Nucleus accumbens (tissue), 56 donors: ENCODE data around the gene TCERG1L.
A peak's percentile ranks its signal among the peaks of the same experiment; 100 is the strongest.
"Not testable (repeated sequence)": the region's sequence is repeated elsewhere in the genome, so short reads cannot be mapped to it uniquely, and the experiment has no call there.

Experiments used
- DNase-seq, 56 donors: peaks; one replicate each; lab custom pipeline; 2025; lab: John Stamatoyannopoulos, UW

TCERG1L gene

GRCh38 chr10:131115801-131116200 lies 195.7 kb downstream of the TCERG1L start:
- DNase-seq = no peak

GRCh38 chr10:131115321-131115720 lies 196.2 kb downstream of the TCERG1L start:
- DNase-seq = no peak

DNA sequence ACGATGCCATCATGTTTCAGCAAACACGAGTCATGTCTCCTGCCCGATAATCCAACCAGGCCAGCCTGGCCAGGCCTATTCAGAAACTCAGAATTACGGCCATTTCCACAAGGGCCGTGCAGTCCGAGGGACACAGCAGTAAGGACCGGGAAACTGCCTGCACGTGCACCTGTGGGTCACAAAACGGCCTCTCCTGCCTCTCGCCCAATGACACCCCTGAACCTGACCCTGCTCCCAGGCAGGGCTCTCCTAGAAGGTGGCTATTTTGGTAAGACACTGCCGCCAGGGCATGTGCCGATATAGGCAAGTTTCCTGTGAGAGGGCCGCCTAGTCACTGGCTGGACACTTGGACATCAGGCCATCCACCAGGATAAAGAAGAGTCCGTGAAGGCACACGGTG lies 196.7 kb downstream of the TCERG1L start:
- DNase-seq = no peak

DNA sequence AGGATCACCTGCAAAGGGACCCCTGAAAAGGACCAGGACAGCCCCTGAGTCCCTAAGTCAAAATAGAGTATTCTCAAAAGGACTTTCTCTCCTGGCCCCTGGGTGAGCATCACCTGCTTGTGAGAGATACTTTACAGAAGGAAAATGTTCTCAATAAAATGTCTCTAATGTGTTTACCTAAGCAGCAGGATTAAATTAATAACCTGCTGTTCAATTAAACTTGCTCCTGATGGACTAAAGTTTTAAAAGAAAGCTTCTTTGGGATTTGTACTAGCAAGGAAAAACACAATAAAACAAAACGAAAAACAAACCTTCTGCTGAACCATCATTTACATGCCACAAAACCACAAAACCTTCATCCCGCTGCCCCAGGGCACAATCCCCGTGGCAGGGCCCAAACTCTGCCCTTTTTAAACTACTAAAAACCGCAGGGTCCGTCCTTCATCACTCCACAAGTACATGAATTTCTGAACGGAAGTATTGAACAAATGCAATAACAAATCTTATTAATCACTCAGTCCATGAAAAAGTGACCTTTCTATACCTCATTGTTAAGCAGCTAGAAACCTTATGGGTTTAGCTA lies 197.7 kb downstream of the TCERG1L start:
- no peak for DNase-seq

DNA sequence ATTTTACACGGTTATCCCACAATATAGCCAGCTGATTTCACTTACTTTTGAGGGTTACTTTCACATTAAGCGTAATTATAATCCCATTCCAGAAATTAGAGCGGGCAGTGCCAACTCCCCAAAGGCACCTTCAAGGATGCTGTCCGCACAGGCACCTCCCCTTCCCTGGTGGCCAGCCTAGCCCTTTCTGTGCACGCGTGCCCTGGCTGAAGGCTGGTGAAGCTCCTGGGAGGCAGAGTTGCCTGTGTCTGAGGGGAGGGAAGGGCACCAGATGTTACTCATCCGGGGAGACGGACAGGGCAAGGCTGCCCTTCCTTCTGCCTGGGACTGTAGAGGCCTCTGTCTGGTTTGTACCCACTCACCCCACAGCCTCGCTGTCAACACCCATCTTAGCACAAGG lies 198.4 kb downstream of the TCERG1L start:
- no peak for DNase-seq

GRCh38 chr10:131112691-131113090 lies 198.8 kb downstream of the TCERG1L start:
- no peak for DNase-seq

- DNase-seq = no peak
Observed at GRCh38 chr10:131111471-131112080, 199.9 kb downstream of the TCERG1L start.

DNA sequence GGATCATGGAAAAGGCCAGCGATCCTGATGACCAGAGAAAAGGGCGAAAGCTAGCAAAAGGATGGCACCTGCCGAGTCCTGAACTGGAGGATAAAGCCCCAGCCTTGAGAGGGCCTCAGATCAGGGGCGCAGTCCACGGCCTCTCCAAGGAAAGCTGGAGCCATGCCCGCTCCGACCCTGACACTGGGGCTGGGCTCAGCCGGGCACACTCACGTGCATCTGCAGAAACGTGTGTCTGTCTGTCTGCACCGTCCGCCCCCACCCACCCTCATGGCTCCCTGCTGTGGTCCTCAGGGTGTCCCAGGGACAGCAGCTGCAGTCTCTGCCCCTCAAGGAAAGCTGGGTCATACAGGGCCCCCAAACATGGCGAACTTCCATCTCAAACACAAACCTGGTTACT lies 200.5 kb downstream of the TCERG1L start:
- DNase-seq = no peak

DNA sequence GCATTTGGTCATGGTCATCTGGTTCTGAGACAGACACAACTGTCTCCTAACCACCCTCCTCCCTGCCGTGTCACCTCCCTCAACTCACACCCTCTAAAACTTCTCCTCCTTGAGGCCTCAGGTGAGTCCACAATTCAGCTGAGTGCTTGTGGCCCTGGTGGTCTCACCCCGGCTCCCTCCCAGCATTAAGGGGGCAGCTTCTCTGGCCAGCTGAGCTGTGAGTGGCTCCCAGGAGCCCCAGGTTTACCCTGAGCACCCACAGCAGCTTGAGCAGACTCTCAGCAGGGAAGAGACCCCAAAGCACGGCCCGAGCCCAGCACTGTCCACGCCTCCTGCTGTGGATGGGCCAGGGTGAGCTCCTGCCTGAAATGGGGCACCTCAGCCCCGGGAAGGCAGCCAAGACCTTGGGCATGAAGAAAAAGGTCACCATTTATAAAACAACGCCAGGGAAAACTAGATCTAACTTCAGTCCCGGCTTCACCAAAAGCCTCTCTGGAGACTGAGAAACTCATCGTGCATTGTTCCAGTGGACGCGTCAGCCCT lies 201.2 kb downstream of the TCERG1L start:
- DNase-seq = no peak

- DNase-seq = no peak
Observed at GRCh38 chr10:131109726-131110125, 201.8 kb downstream of the TCERG1L start.

DNA sequence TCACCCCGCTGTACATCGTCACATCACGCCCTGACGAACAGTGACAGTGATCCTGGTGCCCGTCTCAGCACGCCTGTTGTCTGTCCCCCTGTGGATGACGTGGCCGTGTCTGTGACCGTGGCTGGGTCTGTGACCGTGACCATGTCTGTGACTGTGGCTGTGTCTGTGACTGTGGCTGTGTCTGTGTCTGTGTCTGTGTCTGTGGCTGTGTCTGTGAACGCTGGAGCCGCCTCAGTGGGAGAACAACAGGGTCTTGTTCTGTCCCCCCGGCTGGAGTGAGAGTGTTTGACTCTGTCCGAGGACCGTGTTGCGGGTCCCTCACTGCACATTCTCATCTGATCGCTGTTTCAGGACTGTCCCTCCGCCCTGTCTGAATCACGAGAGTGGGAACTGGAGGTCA lies 202.2 kb downstream of the TCERG1L start:
- DNase-seq = no peak

- no peak for DNase-seq
Observed at GRCh38 chr10:131107970-131108369, 203.6 kb downstream of the TCERG1L start.

DNA sequence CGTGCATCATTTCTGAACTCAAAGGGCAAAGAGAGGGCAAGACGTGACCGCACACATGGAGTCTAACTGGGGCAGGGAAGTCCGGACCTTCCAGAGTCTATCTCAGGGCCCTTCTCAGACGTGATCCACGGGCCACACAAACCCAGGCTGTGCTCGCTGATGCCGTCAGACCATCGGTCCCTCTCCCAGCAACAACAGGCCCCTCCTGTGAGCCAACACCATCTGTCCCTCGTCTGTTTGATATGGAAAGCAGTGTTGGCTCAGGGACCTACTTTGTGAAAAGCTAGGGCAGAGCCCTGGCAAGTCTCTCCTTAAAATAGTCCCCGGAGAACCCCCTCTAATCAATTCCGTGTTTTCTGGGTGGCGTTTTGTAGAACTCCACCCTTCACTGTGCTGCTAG lies 208.8 kb downstream of the TCERG1L start:
- DNase-seq = no peak

- DNase-seq = no peak
Observed at GRCh38 chr10:131102147-131102546, 209.4 kb downstream of the TCERG1L start.

DNA sequence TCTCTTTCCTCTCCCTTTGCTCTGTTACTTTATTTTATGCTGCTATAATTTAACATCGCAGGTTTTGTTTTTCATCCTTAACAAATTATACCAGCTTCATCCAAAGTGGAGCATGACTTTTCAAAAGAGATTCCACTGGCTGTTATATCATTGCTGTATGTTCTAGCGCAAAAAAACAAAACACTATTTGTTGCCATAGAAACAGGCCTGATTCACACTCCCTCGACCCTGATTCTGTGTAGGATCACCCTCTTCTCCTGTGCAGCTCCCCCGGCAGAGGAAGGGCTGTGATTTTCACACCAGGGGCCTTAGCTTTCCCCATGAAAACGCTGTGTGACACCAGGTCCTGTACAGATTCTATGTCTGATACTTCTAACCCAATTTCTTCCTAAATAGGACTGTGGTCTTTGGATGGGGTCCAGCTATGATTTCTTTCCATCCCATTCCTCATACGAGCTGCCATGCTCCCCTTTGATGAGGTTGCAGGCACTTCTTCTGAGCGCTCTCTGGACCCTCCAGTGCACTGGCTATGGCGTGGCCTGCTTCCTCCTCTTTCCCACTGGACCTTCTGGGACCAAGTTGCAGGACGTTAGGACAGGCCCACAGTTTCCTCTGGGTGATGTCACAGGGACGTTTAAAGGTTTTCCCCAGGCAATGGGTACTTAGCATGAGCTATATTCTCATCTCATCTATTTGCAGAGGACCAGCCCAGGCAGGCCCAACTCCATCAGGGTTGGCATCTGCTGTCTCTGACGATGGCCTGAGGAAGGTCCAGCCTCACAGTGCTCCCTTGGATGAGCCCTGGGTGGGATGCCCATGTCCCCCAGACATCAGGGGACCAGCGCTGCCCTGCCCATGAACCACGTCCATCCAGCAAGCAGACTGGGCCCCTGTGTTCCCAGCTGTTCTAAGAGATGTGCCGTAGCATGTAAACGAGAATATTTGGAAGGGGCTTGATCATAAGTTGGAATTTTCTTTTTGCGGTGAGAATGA lies 210.8 kb downstream of the TCERG1L start:
- DNase-seq = not testable (repeated sequence)

DNA sequence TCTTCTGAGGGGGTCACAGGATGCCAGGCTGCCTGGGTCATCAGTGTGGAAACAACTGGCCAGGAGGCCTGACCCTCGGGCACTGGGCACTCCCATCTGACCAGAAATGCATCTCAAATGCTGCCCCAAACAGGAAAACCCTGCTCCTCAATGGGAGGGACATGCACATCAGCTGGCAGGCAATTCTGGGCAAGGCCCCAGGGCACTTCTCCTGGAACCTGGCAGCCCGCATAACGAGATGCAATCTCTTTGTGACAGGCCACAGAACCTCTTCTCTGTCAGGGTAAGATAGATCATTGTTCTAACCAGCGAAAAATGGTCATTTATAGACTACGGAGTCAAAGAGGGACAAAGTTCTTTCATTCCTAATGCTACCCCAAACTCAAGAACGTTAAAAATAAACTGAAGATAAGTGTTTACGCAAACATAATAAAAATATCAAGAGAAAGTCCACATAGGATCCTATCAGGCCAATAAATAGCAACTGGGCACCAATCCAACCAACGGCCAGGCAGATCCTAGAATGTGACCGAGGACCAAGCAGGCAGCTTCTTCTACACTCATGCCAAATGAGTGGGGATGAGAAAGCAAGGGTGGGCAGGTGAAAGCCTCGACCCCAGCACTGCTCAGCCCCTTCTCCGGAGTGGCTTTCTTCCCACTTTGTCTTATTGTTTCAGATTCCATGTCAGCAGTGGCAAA lies 212.3 kb downstream of the TCERG1L start:
- DNase-seq = no peak

GRCh38 chr10:131098416-131098952 lies 213.0 kb downstream of the TCERG1L start:
- no peak for DNase-seq

- no peak for DNase-seq
Observed at GRCh38 chr10:131096031-131096430, 215.5 kb downstream of the TCERG1L start.

GRCh38 chr10:131095313-131095580 lies 216.3 kb downstream of the TCERG1L start:
- DNase-seq = no peak

DNA sequence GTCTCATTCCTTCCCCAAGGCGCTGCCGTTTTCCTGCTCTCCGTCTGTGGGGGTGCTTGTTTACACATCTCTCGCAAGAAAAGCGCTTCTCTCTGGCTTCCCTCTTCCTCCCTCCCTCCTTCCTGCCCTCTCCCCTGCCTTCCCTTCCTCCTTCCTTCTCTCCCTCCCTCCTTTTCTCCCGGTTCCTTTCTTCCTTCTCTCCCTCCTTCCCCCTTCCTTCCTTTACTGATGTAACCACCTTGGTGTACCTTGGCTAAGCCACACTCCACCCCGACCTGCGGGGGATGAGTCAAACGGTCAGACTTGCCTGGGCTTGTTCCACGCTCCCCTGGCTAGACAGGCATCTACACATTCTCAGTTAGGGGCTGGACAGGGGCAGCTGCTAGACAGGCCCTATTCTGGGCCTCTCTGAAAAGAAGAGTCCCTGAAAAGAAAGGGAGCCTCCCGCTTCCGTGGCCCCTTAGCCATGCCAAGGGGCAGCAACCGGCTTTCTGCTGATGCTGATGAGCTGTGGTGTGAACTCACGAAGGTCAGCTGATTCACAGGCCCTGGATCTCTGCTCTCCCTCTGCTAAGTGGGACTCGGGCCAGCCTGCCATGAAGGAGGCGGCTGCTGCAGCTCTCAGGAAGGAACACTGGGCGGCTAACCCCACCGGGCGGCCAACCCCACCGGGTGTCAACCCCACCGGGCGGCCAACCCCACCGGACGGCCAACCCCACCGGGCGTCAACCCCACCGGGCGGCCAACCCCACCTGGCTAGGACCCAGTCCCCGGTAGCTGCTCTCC lies 216.8 kb downstream of the TCERG1L start:
- peak in 2 of 56 donors; percentile 4 to 5 for DNase-seq
